ENCODE results near the gene GP9.

The GP9 gene

DNA sequence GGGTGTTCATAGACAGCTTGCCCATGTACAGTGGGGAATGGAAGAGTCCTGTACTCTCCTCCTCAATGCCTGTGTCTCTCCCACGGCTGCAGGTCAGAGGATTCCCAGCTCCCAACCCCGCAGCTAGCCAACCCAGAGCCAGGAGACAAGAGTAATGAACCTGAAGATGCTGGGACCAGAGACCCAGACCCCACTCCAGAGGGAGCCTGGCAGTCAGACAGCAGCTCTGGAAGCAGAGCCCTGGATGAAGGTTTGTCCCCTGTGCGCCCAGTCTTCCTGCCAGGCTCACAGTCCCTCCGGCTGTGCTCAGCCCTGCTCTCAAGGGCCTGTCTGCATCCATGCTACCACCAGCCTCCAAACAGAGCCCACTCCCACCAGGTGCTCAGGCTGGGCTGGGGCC, 30.0 kb upstream of the GP9 start:
- no peak for DNase-seq

GRCh38 chr3:129031476-129032215, 28.9 kb upstream of the GP9 start:
- DNase-seq = no peak

- DNase-seq = no peak
Observed at GRCh38 chr3:129032716-129033115, 27.9 kb upstream of the GP9 start.

GRCh38 chr3:129033151-129033550, 27.4 kb upstream of the GP9 start:
- no peak for DNase-seq

DNA sequence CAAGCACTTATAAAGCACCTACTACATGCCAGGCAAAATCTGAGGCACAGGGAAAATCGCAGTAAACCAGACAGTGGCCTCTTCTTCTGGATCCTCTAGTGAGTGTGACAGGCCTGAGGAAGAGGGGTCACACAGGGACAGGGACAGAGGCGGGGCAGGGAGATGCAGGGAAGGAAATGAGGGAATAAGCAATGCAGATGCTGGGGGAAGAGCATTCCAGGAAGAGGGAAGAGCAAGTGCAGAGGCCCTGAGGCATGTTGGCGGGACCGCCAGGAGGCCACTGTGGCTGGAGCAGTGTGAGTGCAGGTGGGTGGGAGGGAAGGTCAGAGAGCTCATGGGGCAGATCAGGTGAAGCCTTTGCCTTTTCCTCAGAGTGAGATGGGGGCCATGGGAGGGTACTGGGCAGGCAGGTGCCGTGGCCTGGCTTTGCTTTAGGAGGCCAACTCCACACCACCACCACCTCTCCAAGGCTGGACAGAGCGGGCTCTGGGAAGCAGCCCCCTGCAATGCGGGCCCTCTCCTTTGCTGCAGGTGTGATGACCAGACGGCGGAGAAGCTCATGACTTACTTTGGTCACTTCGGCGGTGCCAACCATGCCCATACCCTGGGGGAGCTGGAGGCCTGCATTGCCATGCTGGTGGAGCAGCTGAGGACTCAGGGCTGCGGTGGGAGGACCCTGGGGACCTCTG, 26.8 kb upstream of the GP9 start:
- DNase-seq = no peak

DNA sequence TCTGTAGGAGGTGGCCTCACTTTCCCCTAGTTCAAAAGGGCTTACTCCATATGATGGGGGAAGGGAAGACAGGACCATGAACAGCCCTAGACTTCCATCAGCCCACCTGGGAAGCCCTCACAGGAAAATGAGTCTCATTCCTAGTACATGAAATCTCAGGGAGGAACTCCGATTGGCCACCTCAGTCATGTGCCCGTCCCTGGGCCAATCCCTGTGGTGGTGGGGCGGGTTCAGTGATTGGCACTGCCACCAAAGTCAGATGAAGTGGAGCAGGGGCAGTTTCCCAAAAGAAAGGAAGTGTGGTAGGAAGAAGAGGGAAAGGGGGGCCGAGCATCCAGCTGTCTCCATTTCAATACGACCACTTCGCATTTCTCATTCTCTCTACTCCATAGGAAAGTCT, 25.9 kb upstream of the GP9 start:
- DNase-seq = no peak

GRCh38 chr3:129035360-129036221, 25.0 kb upstream of the GP9 start:
- no peak for DNase-seq

GRCh38 chr3:129036222-129037092, 24.1 kb upstream of the GP9 start:
- no peak for DNase-seq

GRCh38 chr3:129037093-129037419, 23.5 kb upstream of the GP9 start:
- no peak for DNase-seq

DNA sequence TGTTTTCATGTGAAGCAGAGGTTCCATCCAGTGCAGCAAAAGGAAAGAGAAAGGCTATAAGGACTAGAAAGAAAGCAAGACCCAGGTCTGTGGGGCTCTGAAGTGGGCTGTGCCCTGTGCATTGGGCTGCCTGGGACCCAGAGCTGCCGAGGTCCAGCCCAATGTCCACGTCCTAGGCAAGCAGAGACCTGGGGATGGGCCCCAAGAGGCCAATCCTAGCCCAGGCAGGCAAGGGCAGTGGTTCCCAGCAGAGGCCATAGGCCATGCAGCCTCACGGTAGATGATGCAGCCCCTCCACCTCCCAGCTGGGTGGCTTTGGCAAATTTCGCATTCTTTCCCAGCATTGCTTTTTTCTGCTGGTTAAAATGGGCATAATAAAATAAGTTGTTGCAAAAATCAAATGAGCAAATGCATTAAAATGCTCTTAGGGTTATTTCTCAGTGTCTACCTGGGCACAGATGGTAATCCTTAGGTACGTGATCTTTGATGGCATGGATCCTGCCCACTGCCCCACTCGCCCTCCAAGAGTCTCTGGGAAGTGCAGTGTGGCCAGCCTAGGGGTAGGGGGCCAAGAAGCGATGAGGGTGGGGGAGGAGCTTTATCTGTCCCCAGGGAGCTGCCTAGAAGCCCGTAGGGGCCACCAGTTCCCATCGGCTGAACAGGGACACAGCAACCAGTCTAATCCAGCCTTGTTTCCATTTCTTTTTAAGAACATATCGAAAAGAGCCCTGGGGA, 22.3 kb upstream of the GP9 start:
- DNase-seq = no peak

DNA sequence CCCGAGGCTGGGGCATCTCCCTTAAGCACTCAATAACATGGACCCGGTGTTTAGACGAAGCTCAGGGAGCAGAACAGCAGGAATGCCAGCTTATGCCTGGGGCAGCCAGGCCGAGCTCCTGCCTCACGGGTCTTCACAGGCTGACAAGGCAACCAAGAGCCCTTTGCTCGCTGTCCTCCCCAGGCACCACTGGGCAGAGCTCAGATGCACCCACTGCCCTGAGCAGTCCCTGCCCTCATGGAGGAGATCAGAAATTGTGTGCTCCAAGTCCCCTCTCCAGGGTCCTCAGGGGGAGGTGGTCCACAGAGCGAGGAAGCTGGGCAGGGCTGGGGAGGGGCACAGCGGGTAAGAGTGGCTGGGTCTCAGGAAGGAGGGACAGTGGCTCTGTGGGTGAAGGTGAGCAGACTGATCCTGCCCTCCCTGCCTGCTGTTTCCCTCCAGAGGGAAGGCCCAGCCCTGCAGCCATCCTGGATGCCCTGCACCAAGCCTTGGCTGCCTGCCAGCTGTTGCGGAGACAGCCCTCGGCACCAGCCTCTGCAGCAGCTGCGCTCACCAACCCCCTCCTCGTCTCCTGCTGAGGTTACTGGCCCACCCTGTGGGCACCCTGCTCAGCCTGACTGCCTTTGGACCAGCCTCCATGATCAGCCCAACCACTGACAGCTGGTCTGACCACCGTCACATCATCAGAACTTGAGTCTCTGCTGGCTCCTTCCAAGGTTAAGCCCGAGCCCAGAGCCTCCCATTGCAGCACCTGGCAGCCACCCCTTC, 21.1 kb upstream of the GP9 start:
- peak; percentile 98 for DNase-seq

- no peak for DNase-seq
Observed at GRCh38 chr3:129040039-129040336, 20.6 kb upstream of the GP9 start.

DNA sequence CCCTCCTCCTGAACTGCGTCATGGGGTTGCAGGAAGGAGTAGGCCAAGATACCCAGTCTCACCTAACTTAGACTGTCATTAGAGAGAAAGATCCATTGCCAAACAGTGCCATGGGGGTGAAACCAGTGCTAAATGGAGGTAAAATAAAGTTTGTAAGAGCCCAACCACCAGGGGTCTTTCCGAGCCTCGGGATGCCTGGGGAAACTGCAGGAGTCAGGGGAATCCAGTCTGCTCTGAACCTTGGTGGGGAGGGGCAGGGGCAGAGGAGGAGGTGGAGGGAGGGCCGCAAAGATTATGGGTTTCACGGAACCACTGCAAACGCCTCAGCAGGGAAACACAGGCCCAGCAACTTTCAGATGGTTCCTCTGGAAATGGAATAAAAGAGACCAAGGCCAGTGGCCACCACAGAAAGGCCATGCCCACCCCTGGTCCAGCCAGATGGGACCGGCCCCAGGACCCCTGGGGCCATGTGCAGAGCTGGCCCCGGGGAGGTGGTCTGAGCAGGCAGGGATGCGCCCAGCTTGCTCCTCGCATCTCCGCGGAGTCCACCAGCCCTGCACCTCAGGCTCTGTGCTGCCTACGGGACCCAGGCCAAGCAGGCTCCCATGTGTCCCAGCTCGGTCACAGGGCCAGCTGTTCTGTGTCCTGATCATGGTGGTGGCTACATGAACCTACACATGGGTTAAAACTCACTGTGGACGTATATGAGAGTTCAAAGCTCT, 19.8 kb upstream of the GP9 start:
- DNase-seq = no peak

GRCh38 chr3:129045675-129046036, 14.9 kb upstream of the GP9 start:
- DNase-seq = no peak

GRCh38 chr3:129046037-129046731, 14.4 kb upstream of the GP9 start:
- DNase-seq = no peak

GRCh38 chr3:129046732-129047552, 13.6 kb upstream of the GP9 start:
- DNase-seq = no peak

DNA sequence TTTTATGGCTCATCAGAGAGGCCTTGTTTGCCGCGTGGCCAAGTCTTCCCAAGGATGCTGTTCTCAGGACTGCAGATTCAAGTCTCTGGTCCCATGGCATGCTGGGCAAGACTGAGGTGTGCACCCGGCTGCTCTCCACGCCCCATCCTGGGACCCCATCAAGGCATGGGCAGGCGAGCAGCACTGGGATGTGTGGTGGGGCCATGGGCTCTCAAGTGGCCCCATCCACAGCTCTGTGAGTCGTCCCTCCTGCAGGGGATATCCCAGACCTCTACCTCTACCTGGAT, 13.1 kb upstream of the GP9 start:
- DNase-seq = no peak

DNA sequence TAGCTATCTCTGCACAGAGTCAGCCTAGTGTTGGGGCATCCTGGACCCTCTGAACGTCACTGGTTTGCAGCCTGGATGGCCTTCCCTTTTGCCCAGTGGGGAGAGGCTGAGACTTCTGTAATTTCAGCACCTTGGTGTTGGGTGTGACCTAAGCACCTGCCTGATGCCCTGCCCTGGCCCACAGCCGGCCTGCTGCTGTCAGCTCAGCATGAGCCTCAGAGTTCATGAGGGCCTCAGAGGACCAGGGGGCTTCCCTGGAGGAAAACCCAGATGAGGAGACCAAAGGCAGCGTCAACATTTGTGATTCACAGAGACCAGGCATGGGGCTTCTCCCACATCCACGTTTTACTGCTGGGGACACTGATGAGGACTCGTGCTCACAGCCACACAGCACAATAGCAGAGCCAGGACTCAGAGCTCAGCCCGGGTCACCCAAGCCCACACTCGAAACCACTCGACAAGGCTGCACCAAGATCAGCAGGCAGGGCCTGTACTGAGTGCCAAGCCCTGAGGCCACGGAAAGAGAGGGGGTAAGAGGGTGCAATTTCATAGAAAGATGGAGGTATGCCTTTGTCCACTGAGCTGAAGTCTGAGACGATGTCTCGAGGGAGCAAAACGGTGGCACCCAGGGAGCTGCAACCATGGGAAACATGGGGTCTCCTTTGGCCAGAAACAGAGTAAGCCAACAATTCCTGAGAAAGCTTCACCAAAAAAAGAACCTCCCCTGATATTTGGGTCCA, 9.9 kb upstream of the GP9 start:
- no peak for DNase-seq

GRCh38 chr3:129051871-129052340, 8.7 kb upstream of the GP9 start:
- no peak for DNase-seq

All from COR-L47 (cell line).